WERI-Rb-1 (cell line): ENCODE data around the gene KDSR.

Source experiments
- DNase-seq: peaks from one replicate; pipeline ENCODE4 v3.0.0-alpha.2; 2020
- H3K27ac ChIP-seq: fragments of 250-450 bp; sonication (Bioruptor Pico); 2 replicates; pipeline ENCODE4 v1.5.1; 2020; ENCODE audit warnings: mild to moderate bottlenecking, moderate library complexity
- H3K27me3 ChIP-seq: fragments of 250-450 bp; sonication (Bioruptor Pico); 2 replicates; pipeline ENCODE4 v1.5.1; 2021; ENCODE audit warnings: mild to moderate bottlenecking, low read depth, moderate library complexity; ENCODE audit not compliant: insufficient read depth, severe bottlenecking
- H3K36me3 ChIP-seq: fragments of 250-450 bp; sonication (Bioruptor Pico); 2 replicates; pipeline ENCODE4 v1.5.1; 2020; ENCODE audit warnings: mild to moderate bottlenecking, moderate library complexity
- H3K4me3 ChIP-seq: 2 replicates; pipeline ENCODE4 v1.5.1; 2011; ENCODE audit warnings: low read depth, mild to moderate bottlenecking, control low read depth, low read length
- H3K9me3 ChIP-seq: fragments of 250-450 bp; sonication (Bioruptor Pico); 2 replicates; pipeline ENCODE4 v1.5.1; 2021; ENCODE audit warnings: mild to moderate bottlenecking, moderate library complexity; ENCODE audit not compliant: severe bottlenecking
- CTCF ChIP-seq: IDR thresholded peaks from 2 replicates; pipeline ENCODE4 v1.5.1; 2011; ENCODE audit warnings: low read depth, mild to moderate bottlenecking, control low read depth, inconsistent platforms, low read length

Gene KDSR

GRCh38 chr18:63367053-63367953 is at the start of gene KDSR:
TSS of gene KDSR (minus strand) at chr18:63367206. CDS start at chr18:63367118, 88 bp downstream.
- DNase-seq, result peak; percentile 99
- H3K27ac ChIP-seq, result peak within 1 kb of the TSS; percentile 97

GRCh38 chr18:63412953-63413352 is 45.9 kb upstream of the KDSR start:
- H3K27ac ChIP-seq, result no peak overlapping the region
- H3K36me3 ChIP-seq, result peaks cover 81% of the 10 kb centered on the region
- DNase-seq, result no peak
- TF ChIP-seq CTCF, result no peak
- no peaks in the 10 kb centered on the region for H3K9me3 ChIP-seq
- no peak overlapping the region for H3K4me3 ChIP-seq
- H3K27me3 ChIP-seq, result no peaks in the 10 kb centered on the region

More at GRCh38 chr18:63367053-63367953, at the start of gene KDSR:
- H3K27me3 ChIP-seq, result no peaks in the 10 kb centered on the region
- H3K36me3 ChIP-seq, result peaks cover 6% of the 10 kb centered on the region
- peak within 1 kb of the TSS; percentile 94 for H3K4me3 ChIP-seq
- H3K9me3 ChIP-seq, result no peaks in the 10 kb centered on the region
- TF ChIP-seq CTCF, result no peak

- DNase-seq, result no peak
- TF ChIP-seq CTCF, result no peak
- Histone ChIP-seq H3K9me3 (no peaks in the 10 kb centered on the region), H3K36me3 (peaks cover 79% of the 10 kb centered on the region), H3K27ac (no peak overlapping the region), H3K4me3 (no peak overlapping the region), H3K27me3 (no peaks in the 10 kb centered on the region)
These were observed 43.8 kb upstream of the KDSR start for GRCh38 chr18:63410792-63411191.

GRCh38 chr18:63409301-63409700 is 42.3 kb upstream of the KDSR start:
- H3K36me3 ChIP-seq, result peaks cover 68% of the 10 kb centered on the region
- H3K27ac ChIP-seq, result no peak overlapping the region
- TF ChIP-seq CTCF, result no peak
- H3K9me3 ChIP-seq, result no peaks in the 10 kb centered on the region
- no peak for DNase-seq
- H3K4me3 ChIP-seq, result no peak overlapping the region
- H3K27me3 ChIP-seq, result no peaks in the 10 kb centered on the region

- DNase-seq, result no peak
- Histone ChIP-seq H3K27me3 (no peaks in the 10 kb centered on the region), H3K4me3 (no peak overlapping the region), H3K27ac (no peak overlapping the region), H3K36me3 (peaks cover 71% of the 10 kb centered on the region), H3K9me3 (no peaks in the 10 kb centered on the region)
- no peak for TF ChIP-seq CTCF
These were observed 40.7 kb upstream of the KDSR start for GRCh38 chr18:63407734-63408133.
